Uterus (tissue), 2 donors: ENCODE data around the gene PPME1.

Source experiments
- POLR2A ChIP-seq, 2 donors: fragments of 450-650 bp; IDR thresholded peaks; one replicate each; pipeline ENCODE4 v1.6.1; 2016; ENCODE audit warnings: antibody characterized with exemption in 2 of 2, mild to moderate bottlenecking in 1 of 2, moderate library complexity in 1 of 2
- TF ChIP-seq, protein P1 (sequence below), 4 experiments: fragments of 200-600 bp in 2 of 4; fragments of 450-650 bp in 2 of 4; sonication (generic) in 2 of 4; IDR thresholded peaks; one replicate each; pipeline ENCODE4 v1.5.1; 2016 to 2019; ENCODE audit warnings: antibody characterized with exemption in 4 of 4, mild to moderate bottlenecking in 2 of 4, moderate library complexity in 1 of 4

DNA sequence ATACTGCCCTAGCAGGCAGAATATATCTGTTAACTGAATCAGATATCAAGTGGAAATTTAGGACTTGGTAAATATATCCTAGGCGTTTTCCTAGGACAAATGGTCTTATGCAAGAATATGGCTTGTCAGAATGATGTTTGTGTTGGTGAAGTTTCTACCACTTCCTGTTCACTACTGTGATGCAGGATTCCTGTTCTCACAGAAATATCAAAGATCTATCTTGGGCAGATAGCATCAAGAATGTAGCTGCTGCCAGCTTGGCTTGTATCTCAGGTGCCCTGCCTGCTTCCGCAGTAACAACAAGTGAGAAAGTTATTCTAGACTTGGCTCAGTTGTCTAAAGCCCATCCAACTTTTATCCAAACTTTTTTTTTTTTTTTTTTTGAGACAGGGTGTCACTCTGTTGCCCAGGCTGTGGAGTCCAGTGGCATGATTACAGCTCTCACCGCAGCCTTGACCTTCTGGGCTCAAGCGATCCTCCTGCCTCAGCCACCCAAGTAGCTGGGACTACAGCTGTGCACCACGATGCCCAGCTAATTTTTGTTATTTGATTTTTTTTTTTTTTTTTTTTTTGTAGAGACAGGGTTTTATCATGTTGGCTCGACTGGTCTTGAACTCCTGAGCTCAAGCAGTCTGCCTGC is 61.3 kb downstream of the PPME1 start:
- no peak for TF ChIP-seq POLR2A (IDR thresholded peaks at IDR 0.05)
- TF ChIP-seq, protein P1, sequence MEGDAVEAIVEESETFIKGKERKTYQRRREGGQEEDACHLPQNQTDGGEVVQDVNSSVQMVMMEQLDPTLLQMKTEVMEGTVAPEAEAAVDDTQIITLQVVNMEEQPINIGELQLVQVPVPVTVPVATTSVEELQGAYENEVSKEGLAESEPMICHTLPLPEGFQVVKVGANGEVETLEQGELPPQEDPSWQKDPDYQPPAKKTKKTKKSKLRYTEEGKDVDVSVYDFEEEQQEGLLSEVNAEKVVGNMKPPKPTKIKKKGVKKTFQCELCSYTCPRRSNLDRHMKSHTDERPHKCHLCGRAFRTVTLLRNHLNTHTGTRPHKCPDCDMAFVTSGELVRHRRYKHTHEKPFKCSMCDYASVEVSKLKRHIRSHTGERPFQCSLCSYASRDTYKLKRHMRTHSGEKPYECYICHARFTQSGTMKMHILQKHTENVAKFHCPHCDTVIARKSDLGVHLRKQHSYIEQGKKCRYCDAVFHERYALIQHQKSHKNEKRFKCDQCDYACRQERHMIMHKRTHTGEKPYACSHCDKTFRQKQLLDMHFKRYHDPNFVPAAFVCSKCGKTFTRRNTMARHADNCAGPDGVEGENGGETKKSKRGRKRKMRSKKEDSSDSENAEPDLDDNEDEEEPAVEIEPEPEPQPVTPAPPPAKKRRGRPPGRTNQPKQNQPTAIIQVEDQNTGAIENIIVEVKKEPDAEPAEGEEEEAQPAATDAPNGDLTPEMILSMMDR (IDR thresholded peaks at IDR 0.05): no peak
